Gastrocnemius medialis (tissue), 4 donors: ENCODE results near the gene LITAFD. TPM values are rescaled to one million over a fixed set of nuclear protein-coding genes. Genes with fewer than 3 reads are reported as not detected.
"Not testable (repeated sequence)": the region's sequence is repeated elsewhere in the genome, so short reads cannot be mapped to it uniquely, and the experiment has no call there.

ENCODE experiments used
- ATAC-seq, 2 donors: fragments of 150-250 bp; one replicate each; pipeline ENCODE4 v1.9.1; 2016
- DNase-seq, 2 donors: peaks; one replicate each; pipeline ENCODE4 v3.0.0-alpha.2; 2019
- H3K27ac ChIP-seq, 4 donors: fragments of 200-600 bp; sonication (generic); 1 replicate in 1 of 4; 2 replicates in 3 of 4; pipeline ENCODE4 v1.5.1; 2016 to 2018; ENCODE audit warnings: mild to moderate bottlenecking in 2 of 4, moderate library complexity in 1 of 4
- H3K27me3 ChIP-seq, 3 donors: fragments of 200-600 bp; sonication (generic) in 2 of 3; 1 replicate in 1 of 3; 2 replicates in 2 of 3; pipeline versions ENCODE4 v1.5.1 to v1.6.0; 2016 to 2019; ENCODE audit warnings: mild to moderate bottlenecking in 1 of 3, moderate library complexity in 1 of 3
- H3K36me3 ChIP-seq, 2 donors: fragments of 200-600 bp; sonication (generic) in 1 of 2; one replicate each; pipeline ENCODE4 v1.5.1; 2017 to 2018
- H3K4me1 ChIP-seq, 2 donors: fragments of 200-600 bp; sonication (generic) in 1 of 2; one replicate each; pipeline ENCODE4 v1.5.1; 2016 to 2017; ENCODE audit warnings: mild to moderate bottlenecking in 2 of 2
- H3K4me3 ChIP-seq, 4 donors: fragments of 200-600 bp; sonication (generic) in 3 of 4; 1 replicate in 1 of 4; 2 replicates in 3 of 4; pipeline ENCODE4 v1.5.1; 2016 to 2019; ENCODE audit warnings: mild to moderate bottlenecking in 2 of 4
- H3K9me3 ChIP-seq, 3 donors: fragments of 200-600 bp; sonication (generic) in 2 of 3; 1 replicate in 1 of 3; 2 replicates in 2 of 3; pipeline ENCODE4 v1.5.1; 2016 to 2019
- POLR2A ChIP-seq, 2 donors: fragments of 450-650 bp; IDR thresholded peaks; one replicate each; pipeline ENCODE4 v1.6.1; 2017; ENCODE audit warnings: antibody characterized with exemption in 2 of 2, mild to moderate bottlenecking in 2 of 2, moderate library complexity in 2 of 2
- in situ Hi-C, 4 donors: fragments of 200-750 bp; cut with MboI; loops; one replicate each; pipeline versions ENCODE4 v1.15.0 to v1.8.0; 2017; ENCODE audit warnings: low sequenced_read_pairs in 4 of 4
- intact Hi-C: fragments of 100-400 bp; cut with DNase I; formaldehyde crosslinking; loops from one replicate; pipeline ENCODE4 v1.15.1; 2023; ENCODE audit warnings: low total_unique reads
- total RNA-seq, 4 donors: library from RNA; depleted of rRNA; stranded (reverse); fragments of >200 nt; gene quantifications; one replicate each; pipeline versions ENCODE4 v1.1.0 to v1.2.3, GENCODE V29; 2016
- TF ChIP-seq, protein P1 (sequence below), 5 experiments: fragments of 450-650 bp in 3 of 5; fragments of 200-600 bp in 2 of 5; sonication (generic) in 2 of 5; IDR thresholded peaks in 4 of 5; conservative IDR thresholded peaks in 1 of 5; 1 replicate in 4 of 5; 2 replicates in 1 of 5; pipeline ENCODE4 v1.5.1; 2016 to 2019; ENCODE audit warnings: antibody characterized with exemption in 5 of 5, mild to moderate bottlenecking in 3 of 5, moderate library complexity in 3 of 5

The LITAFD gene
- total RNA-seq, 4 donors from 2014 or later, result not detected

DNA sequence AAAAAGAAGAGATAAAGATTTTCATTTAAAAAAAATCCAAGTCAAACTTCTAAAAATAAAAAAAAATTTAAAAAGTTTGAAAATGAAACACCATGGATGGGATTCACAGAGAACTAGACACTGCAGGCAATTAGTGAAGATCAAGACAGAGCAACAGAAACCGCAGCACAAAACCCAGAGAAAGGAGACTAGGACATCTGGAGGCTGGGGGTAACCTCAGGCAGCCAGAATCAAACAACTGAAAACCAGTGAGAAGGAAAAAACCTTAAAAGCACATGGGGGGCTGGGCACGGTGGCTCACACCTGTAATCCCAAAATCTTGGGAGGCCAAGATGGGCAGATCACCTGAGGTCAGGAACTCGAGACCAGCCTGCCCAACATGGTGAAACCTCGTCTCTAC, 30.6 kb downstream of the LITAFD start:
- no peaks in the 10 kb centered on the region for H3K27me3 ChIP-seq
- ATAC-seq (no peak), DNase-seq (no peak)
- no peaks in the 10 kb centered on the region for H3K9me3 ChIP-seq
- TF ChIP-seq, protein P1, sequence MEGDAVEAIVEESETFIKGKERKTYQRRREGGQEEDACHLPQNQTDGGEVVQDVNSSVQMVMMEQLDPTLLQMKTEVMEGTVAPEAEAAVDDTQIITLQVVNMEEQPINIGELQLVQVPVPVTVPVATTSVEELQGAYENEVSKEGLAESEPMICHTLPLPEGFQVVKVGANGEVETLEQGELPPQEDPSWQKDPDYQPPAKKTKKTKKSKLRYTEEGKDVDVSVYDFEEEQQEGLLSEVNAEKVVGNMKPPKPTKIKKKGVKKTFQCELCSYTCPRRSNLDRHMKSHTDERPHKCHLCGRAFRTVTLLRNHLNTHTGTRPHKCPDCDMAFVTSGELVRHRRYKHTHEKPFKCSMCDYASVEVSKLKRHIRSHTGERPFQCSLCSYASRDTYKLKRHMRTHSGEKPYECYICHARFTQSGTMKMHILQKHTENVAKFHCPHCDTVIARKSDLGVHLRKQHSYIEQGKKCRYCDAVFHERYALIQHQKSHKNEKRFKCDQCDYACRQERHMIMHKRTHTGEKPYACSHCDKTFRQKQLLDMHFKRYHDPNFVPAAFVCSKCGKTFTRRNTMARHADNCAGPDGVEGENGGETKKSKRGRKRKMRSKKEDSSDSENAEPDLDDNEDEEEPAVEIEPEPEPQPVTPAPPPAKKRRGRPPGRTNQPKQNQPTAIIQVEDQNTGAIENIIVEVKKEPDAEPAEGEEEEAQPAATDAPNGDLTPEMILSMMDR (IDR thresholded peaks at IDR 0.05 in 4 of 5, conservative IDR thresholded peaks at IDR 0.05 in 1 of 5), result no peak
- no peak for TF ChIP-seq POLR2A (IDR thresholded peaks at IDR 0.05)
- in situ Hi-C loops, result no loop called here
- H3K4me3 ChIP-seq, result no peak overlapping the region
- no peaks in the 10 kb centered on the region for H3K4me1 ChIP-seq
- H3K36me3 ChIP-seq, result peaks cover 0 to 78% of the 10 kb centered on the region in 2 donors
- intact Hi-C loops, result no loop called here
- H3K27ac ChIP-seq, result no peak overlapping the region

GRCh38 chr16:8914098-8914497, 31.9 kb downstream of the LITAFD start:
- intact Hi-C loops, result no loop called here
- TF ChIP-seq, protein P1 (IDR thresholded peaks at IDR 0.05 in 4 of 5, conservative IDR thresholded peaks at IDR 0.05 in 1 of 5), result no peak
- TF ChIP-seq POLR2A (IDR thresholded peaks at IDR 0.05), result no peak
- no peaks in the 10 kb centered on the region for H3K9me3 ChIP-seq

DNA sequence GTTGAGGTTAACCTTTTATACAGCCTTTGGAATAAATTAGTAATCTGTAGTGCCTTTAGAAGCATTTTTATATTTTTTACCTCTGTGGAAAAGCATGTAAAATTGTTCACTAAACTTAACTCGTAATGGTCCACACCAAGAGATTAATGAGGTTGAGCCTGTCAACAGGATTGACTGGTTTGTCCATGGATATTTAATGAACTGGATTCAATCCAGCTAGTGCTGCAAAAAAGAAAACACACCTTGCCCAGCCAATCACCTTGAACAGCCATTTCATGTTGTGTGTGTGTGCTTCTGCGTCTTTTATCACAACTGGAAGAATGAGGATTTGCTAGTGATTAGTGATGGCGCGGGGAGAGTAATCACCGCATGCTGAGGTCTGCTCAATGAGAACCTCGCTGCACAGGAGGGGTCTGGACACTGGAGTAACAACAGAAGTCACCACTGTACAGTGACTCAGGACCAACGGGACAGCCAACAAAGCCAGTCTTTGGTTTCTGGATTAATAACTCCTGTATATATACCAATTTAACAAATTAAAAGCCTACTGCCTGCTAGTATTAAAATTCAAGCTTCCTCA, 33.7 kb downstream of the LITAFD start:
- DNase-seq (no peak), ATAC-seq (no peak)
- peaks cover 0 to 79% of the 10 kb centered on the region in 2 donors for H3K36me3 ChIP-seq
- no peak overlapping the region for H3K4me3 ChIP-seq
- intact Hi-C loops, result no loop called here
- H3K4me1 ChIP-seq, result no peaks in the 10 kb centered on the region
- in situ Hi-C loops, result no loop called here
- TF ChIP-seq, protein P1 (IDR thresholded peaks at IDR 0.05 in 4 of 5, conservative IDR thresholded peaks at IDR 0.05 in 1 of 5), result no peak
- TF ChIP-seq POLR2A (IDR thresholded peaks at IDR 0.05), result no peak
- H3K27ac ChIP-seq, result no peak overlapping the region
- H3K27me3 ChIP-seq, result no peaks in the 10 kb centered on the region
- no peaks in the 10 kb centered on the region for H3K9me3 ChIP-seq

More at GRCh38 chr16:8914098-8914497, 31.9 kb downstream of the LITAFD start:
- no peak for DNase-seq
- no peak for ATAC-seq
- H3K36me3 ChIP-seq, result peaks cover 0 to 78% of the 10 kb centered on the region in 2 donors
- in situ Hi-C loops, result no loop called here
- no peaks in the 10 kb centered on the region for H3K4me1 ChIP-seq
- no peak overlapping the region for H3K27ac ChIP-seq
- no peaks in the 10 kb centered on the region for H3K27me3 ChIP-seq
- H3K4me3 ChIP-seq, result no peak overlapping the region

DNA sequence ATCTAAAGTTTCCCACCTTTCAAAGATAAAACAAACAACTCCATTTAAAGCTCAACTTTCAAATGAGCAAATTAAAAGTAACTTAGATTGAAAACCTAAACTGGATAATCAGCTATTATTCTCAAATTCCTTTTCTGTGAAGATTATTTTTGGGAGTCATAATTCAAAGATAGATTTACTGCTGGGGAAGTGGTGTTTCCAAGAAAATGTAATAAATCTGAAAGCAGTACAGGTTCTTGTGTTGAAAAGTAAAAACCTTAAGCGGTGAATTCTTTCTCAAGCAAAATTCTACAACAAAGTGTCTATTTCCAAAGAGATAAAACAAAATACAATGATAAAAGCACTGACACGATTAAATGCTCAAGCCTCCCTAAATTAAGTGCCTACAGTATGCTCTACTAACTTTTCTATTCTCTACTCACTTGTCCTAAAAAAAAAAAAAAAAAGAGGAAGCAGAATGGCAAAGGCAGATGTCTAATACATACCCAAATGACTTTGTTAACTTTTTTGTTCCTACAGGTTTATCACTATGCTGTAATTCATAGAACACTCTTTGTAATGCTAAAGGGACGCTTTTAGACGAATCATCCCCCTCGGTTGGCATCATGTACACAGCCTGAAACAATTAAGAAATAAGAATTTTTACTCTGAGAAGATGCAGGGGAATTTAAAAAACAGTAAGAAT, 34.5 kb downstream of the LITAFD start:
- H3K4me1 ChIP-seq, result no peaks in the 10 kb centered on the region
- peaks cover 0 to 79% of the 10 kb centered on the region in 2 donors for H3K36me3 ChIP-seq
- H3K27ac ChIP-seq, result no peak overlapping the region
- no peaks in the 10 kb centered on the region for H3K9me3 ChIP-seq
- intact Hi-C loops, result no loop called here
- no peak overlapping the region for H3K4me3 ChIP-seq
- in situ Hi-C loops, result no loop called here
- ATAC-seq, result no peak
- no peaks in the 10 kb centered on the region for H3K27me3 ChIP-seq
- no peak for DNase-seq
- TF ChIP-seq, protein P1 (IDR thresholded peaks at IDR 0.05 in 4 of 5, conservative IDR thresholded peaks at IDR 0.05 in 1 of 5), result no peak
- TF ChIP-seq POLR2A (IDR thresholded peaks at IDR 0.05), result no peak

DNA sequence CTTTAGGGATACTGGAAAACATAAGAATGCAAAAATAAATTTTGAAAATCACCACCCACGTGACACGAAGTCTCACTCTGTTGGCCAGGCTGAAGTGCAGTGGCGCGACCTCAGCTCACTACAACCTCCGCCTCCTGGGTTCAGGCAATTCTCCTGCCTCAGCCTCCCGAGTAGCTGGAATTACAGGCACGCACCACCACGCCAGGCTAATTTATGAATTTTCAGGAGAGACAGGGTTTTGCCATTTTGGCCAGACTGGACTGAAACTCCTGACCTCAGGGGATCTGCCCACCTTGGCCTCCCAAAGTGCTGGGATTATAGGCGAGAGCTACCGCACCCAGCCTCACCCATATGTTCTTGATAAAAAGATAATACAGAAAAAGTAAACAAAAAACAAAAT, 35.2 kb downstream of the LITAFD start:
- in situ Hi-C loops, H3K4me1 ChIP-seq, H3K4me3 ChIP-seq, H3K9me3 ChIP-seq, ATAC-seq, H3K27ac ChIP-seq, H3K27me3 ChIP-seq, intact Hi-C loops, DNase-seq: not testable (repeated sequence)
- H3K36me3 ChIP-seq, result peaks cover 0 to 77% of the 10 kb centered on the region in 2 donors
